ENCODE measurements around the gene ACTN3.

The ACTN3 gene

DNA sequence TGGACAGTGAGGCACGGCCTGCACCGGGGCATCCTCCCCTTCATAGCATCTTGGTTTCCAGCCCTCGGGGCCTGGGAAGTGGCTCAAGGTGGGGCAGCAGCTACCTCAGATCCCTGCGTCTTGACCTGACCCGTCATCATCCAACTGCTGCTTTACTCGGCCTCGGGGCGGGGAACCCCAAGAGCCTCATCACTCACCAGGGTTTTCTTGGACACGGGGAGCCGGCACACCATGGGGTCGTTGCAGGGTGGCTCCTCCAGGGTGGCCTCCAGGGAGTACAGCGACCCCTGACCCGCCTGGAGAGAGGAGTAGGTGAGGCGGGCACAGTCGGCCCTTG lies 21.1 kb downstream of the ACTN3 start:
- DNase-seq, result no peak
- Histone ChIP-seq H3K27ac (peak overlapping the region; percentile 74), H3K36me3 (peaks cover 31% of the 10 kb centered on the region), H3K27me3 (ENCODE audit: insufficient read depth, low read depth, severe bottlenecking) (no peaks in the 10 kb centered on the region), H3K9me3 (ENCODE audit: severe bottlenecking) (no peaks in the 10 kb centered on the region), H3K4me3 (ENCODE audit: low read depth, low read length) (peak overlapping the region; percentile 44)
- TF ChIP-seq CTCF (IDR thresholded peaks at IDR 0.05; ENCODE audit: low read depth, low read length), result no peak

DNA sequence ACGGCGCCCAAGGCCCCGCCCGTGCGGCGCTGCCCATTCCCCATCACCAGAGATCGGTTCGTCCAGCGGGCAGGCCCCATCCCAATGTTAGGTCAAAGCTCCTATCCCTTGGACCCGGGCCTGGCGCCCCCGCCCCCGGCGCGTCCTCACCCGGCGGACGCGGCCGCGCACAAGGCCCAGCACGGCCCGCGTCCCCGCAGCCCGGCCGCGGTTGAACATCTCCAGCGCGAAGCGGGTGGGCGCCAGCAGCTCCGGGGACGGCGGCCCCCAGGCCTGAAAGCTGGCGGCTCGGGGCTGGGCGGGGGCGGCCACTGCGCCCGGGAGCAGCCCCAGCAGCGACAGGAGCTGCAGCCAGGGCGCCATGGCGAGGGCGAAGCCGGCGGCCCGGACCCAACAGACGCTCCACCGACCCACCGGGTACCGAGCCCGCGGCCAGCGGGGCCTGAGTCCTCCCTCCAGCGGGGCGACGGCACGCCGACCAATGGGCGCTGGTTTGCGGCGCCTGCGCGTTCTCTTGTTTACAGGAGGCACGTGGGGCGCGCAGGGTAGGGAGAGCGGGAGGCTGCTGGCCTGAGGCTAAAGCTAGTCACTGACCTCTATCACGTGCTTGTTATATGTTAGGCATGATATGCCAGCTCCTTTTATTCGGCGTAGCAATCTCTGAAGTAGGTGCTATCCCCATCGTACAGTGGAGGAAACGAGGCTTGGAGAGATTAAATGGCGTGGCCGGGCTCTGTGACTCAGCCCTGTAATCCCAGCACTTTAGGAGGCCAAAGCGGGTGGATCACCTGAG lies 21.6 kb downstream of the ACTN3 start, which contains the start of gene CTSF:
CTSF (minus strand) TSS at position 483 of the 793 bp plus-strand sequence; CDS start at position 363, 120 bp downstream.
- peak within 1 kb of the TSS; percentile 44 for H3K4me3 ChIP-seq (ENCODE audit: low read depth, low read length)
- peak; percentile 92 for DNase-seq
- peak within 1 kb of the TSS; percentile 74 for H3K27ac ChIP-seq
- H3K36me3 ChIP-seq, result peaks cover 27% of the 10 kb centered on the region
- H3K27me3 ChIP-seq (ENCODE audit: insufficient read depth, low read depth, severe bottlenecking), result no peaks in the 10 kb centered on the region
- H3K9me3 ChIP-seq (ENCODE audit: severe bottlenecking), result no peaks in the 10 kb centered on the region
- TF ChIP-seq CTCF (IDR thresholded peaks at IDR 0.05; ENCODE audit: low read depth, low read length), result no peak

- Histone ChIP-seq H3K9me3 (ENCODE audit: severe bottlenecking) (no peaks in the 10 kb centered on the region), H3K36me3 (peaks cover 23% of the 10 kb centered on the region), H3K4me3 (ENCODE audit: low read depth, low read length) (no peak overlapping the region), H3K27ac (peak overlapping the region; percentile 74), H3K27me3 (ENCODE audit: insufficient read depth, low read depth, severe bottlenecking) (no peaks in the 10 kb centered on the region)
- TF ChIP-seq CTCF (IDR thresholded peaks at IDR 0.05; ENCODE audit: low read depth, low read length), result no peak
- no peak for DNase-seq
These were observed 22.4 kb downstream of the ACTN3 start for GRCh38 chr11:66569076-66569475.

GRCh38 chr11:66570079-66570849 lies 23.6 kb downstream of the ACTN3 start:
- TF ChIP-seq CTCF (IDR thresholded peaks at IDR 0.05; ENCODE audit: low read depth, low read length), result no peak
- H3K4me3 ChIP-seq (ENCODE audit: low read depth, low read length), result no peak overlapping the region
- peak overlapping the region; percentile 74 for H3K27ac ChIP-seq
- no peaks in the 10 kb centered on the region for H3K27me3 ChIP-seq (ENCODE audit: insufficient read depth, low read depth, severe bottlenecking)
- H3K36me3 ChIP-seq, result peaks cover 15% of the 10 kb centered on the region
- no peak for DNase-seq
- H3K9me3 ChIP-seq (ENCODE audit: severe bottlenecking), result no peaks in the 10 kb centered on the region

DNA sequence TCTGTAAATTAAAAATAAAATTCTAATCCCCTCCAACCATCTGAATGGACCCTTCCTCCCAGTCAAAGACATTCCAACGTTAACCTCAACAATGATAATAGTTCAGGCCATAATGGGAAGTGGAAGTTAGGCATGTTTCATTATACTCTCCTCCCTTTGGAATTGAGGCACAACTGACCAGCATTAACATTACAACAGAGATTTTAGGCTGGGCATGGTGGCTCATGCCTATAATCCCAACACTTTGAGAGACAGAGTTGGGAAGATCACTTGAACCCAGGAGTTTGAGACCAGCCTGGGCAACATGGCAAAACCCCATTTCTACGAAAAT lies 24.1 kb downstream of the ACTN3 start:
- Histone ChIP-seq H3K27me3 (ENCODE audit: insufficient read depth, low read depth, severe bottlenecking) (no peaks in the 10 kb centered on the region), H3K27ac (peak overlapping the region; percentile 74), H3K9me3 (ENCODE audit: severe bottlenecking) (no peaks in the 10 kb centered on the region), H3K4me3 (ENCODE audit: low read depth, low read length) (no peak overlapping the region), H3K36me3 (peaks cover 9% of the 10 kb centered on the region; the same call in 1 of the 2 replicates)
- DNase-seq, result no peak
- TF ChIP-seq CTCF (IDR thresholded peaks at IDR 0.05; ENCODE audit: low read depth, low read length), result no peak

All from WERI-Rb-1 (cell line).